Measurements from ENCODE around the gene MCRS1. TPM values are rescaled to one million over a fixed set of nuclear protein-coding genes. Genes with fewer than 3 reads are reported as not detected.

MCRS1 gene
- total and polyA plus RNA-seq, 11 donors = 64.2 to 122 (median 87.9) TPM

GRCh38 chr12:49533331-49533730, 34.6 kb downstream of the MCRS1 start:
- Histone ChIP-seq H3K27me3 (peaks cover 0 to 27% (median 13%) of the 10 kb centered on the region in 9 donors), H3K4me1 (peaks cover 0 to 20% (median 10%) of the 10 kb centered on the region in 12 donors), H3K36me3 (peaks cover 0 to 3% (median 0%) of the 10 kb centered on the region in 9 donors), H3K4me3 (no peak overlapping the region), H3K27ac (no peak overlapping the region), H3K9me3 (no peaks in the 10 kb centered on the region)
- intact Hi-C loops (cut with DNase I) = no loop called here
- TF ChIP-seq CTCF (IDR thresholded peaks at IDR 0.05) (no peak), POLR2A (IDR thresholded peaks at IDR 0.05) (no peak)
- no peak for ATAC-seq
- no peak for DNase-seq
- WGBS, 4 donors = 89 to 94% (median 91%) methylated on average over 10 of the region's 10 CpGs

- H3K4me3 ChIP-seq = no peak overlapping the region
- 43 to 51% (median 46%) methylated on average over 2 of the region's 2 CpGs for WGBS, 4 donors
- no peak for TF ChIP-seq CTCF (IDR thresholded peaks at IDR 0.05)
- no peak for TF ChIP-seq POLR2A (IDR thresholded peaks at IDR 0.05)
- peaks cover 0 to 14% (median 6%) of the 10 kb centered on the region in 9 donors for H3K36me3 ChIP-seq
- ATAC-seq (no peak), DNase-seq (no peak)
- H3K27me3 ChIP-seq = peaks cover 0 to 14% (median 0%) of the 10 kb centered on the region in 9 donors
- H3K9me3 ChIP-seq = no peaks in the 10 kb centered on the region
- intact Hi-C loops (cut with DNase I) = no loop called here
- no peak overlapping the region for H3K27ac ChIP-seq
- H3K4me1 ChIP-seq = peaks cover 0 to 9% (median 0%) of the 10 kb centered on the region in 12 donors
Observed at GRCh38 chr12:49531745-49532144, 36.2 kb downstream of the MCRS1 start.

GRCh38 chr12:49529414-49529813, 38.5 kb downstream of the MCRS1 start:
- Histone ChIP-seq H3K4me3 (no peak overlapping the region), H3K36me3 (peaks cover 0 to 37% (median 27%) of the 10 kb centered on the region in 9 donors), H3K4me1 (peaks cover 0 to 16% (median 2%) of the 10 kb centered on the region in 12 donors), H3K27me3 (no peaks in the 10 kb centered on the region), H3K27ac (no peak overlapping the region), H3K9me3 (no peaks in the 10 kb centered on the region)
- DNase-seq (no peak), ATAC-seq (no peak)
- TF ChIP-seq CTCF (IDR thresholded peaks at IDR 0.05) (no peak), POLR2A (IDR thresholded peaks at IDR 0.05) (no peak)
- intact Hi-C loops (cut with DNase I) = no loop called here
- 91 to 97% (median 92%) methylated on average over 1 of the region's 1 CpG for WGBS, 4 donors

- ATAC-seq (no peak), DNase-seq (no peak)
- Histone ChIP-seq H3K4me1 (peaks cover 0 to 20% (median 2%) of the 10 kb centered on the region in 12 donors), H3K27ac (no peak overlapping the region), H3K27me3 (no peaks in the 10 kb centered on the region), H3K4me3 (no peak overlapping the region), H3K9me3 (no peaks in the 10 kb centered on the region), H3K36me3 (peaks cover 0 to 54% (median 39%) of the 10 kb centered on the region in 9 donors)
- TF ChIP-seq POLR2A (IDR thresholded peaks at IDR 0.05) (no peak), CTCF (IDR thresholded peaks at IDR 0.05) (no peak)
- intact Hi-C loops (cut with DNase I) = no loop called here
- WGBS, 4 donors = 88 to 94% (median 93%) methylated on average over 7 of the region's 7 CpGs
Observed at GRCh38 chr12:49527361-49528130, 40.4 kb downstream of the MCRS1 start.
